Natural killer cell (primary cell): ENCODE measurements around the gene RAB27A. TPM values are rescaled to one million over a fixed set of nuclear protein-coding genes. Genes with fewer than 3 reads are reported as not detected.
"Not testable (repeated sequence)": the region's sequence is repeated elsewhere in the genome, so short reads cannot be mapped to it uniquely, and the experiment has no call there.

ENCODE experiments used
- ATAC-seq, 3 donors: fragments of 150-1000 bp in 2 of 3; fragments of 200-7000 bp in 1 of 3; cut with Tn5 transposase; 1 replicate in 1 of 3; 2 replicates in 2 of 3; pipeline ENCODE4 v1.10.0; 2021; ENCODE audit warnings: mild to moderate bottlenecking in 2 of 3, moderate library complexity in 2 of 3
- DNase-seq, 2 donors: peaks; one replicate each; pipeline versions ENCODE4 v3.0.0 to v3.0.0-alpha.2; 2013 to 2021; ENCODE audit warnings: mixed read lengths in 1 of 2
- H3K27ac ChIP-seq: one replicate; pipeline ENCODE4 v1.5.1; 2013; ENCODE audit warnings: mild to moderate bottlenecking, low read length
- H3K27me3 ChIP-seq: one replicate; pipeline ENCODE4 v1.6.1; 2013; ENCODE audit warnings: low read length; ENCODE audit not compliant: control insufficient read depth, insufficient read depth
- H3K36me3 ChIP-seq: one replicate; pipeline ENCODE4 v1.6.1; 2013; ENCODE audit warnings: low read length; ENCODE audit not compliant: control insufficient read depth, insufficient read depth
- H3K4me1 ChIP-seq: one replicate; pipeline ENCODE4 v1.6.1; 2013; ENCODE audit warnings: low read length; ENCODE audit not compliant: control insufficient read depth, insufficient read depth
- H3K4me3 ChIP-seq: one replicate; pipeline ENCODE4 v1.5.1; 2013; ENCODE audit warnings: low read length
- H3K9me3 ChIP-seq: one replicate; pipeline ENCODE4 v1.6.1; 2013; ENCODE audit warnings: low read length; ENCODE audit not compliant: control insufficient read depth, insufficient read depth
- H3K27ac Mint-ChIP-seq, 2 donors: one replicate each; pipeline ENCODE4 v1.8.0; 2022; ENCODE audit warnings: mild to moderate bottlenecking in 2 of 2, mixed read lengths in 2 of 2, moderate library complexity in 1 of 2
- H3K27me3 Mint-ChIP-seq, 2 donors: one replicate each; pipeline ENCODE4 v1.8.0; 2022; ENCODE audit warnings: low read depth in 2 of 2, mixed read lengths in 2 of 2
- H3K36me3 Mint-ChIP-seq: one replicate; pipeline ENCODE4 v1.8.0; 2022; ENCODE audit warnings: mixed read lengths
- H3K4me1 Mint-ChIP-seq, 2 donors: one replicate each; pipeline ENCODE4 v1.8.0; 2022; ENCODE audit warnings: mixed read lengths in 2 of 2
- H3K4me3 Mint-ChIP-seq: one replicate; pipeline ENCODE4 v1.8.0; 2022; ENCODE audit warnings: mild to moderate bottlenecking, moderate library complexity, mixed read lengths
- H3K9me3 Mint-ChIP-seq, 2 donors: one replicate each; pipeline ENCODE4 v1.8.0; 2022; ENCODE audit warnings: mixed read lengths in 2 of 2
- CTCF ChIP-seq: fragments of 200-600 bp; IDR thresholded peaks from one replicate; pipeline ENCODE4 v1.8.0; 2022; ENCODE audit warnings: antibody characterized with exemption
- WGBS: methylation state at CpG from one replicate; pipeline ENCODE4 v1.1.7; 2013; ENCODE audit warnings: missing lambda C conversion rate; ENCODE audit not compliant: insufficient coverage; 5-methylcytosine and 5-hydroxymethylcytosine counted together
- intact Hi-C: fragments of 100-400 bp; cut with micrococcal nuclease; formaldehyde crosslinking; loops from one replicate; pipeline ENCODE4 v1.14.2; 2022
- total RNA-seq, 4 donors: library from RNA; stranded (reverse); fragments of 120-200 nt in 1 of 4; gene quantifications; one replicate each; pipeline versions ENCODE4 v1.2.3 to v1.2.4, GENCODE V29; 2013 to 2022

Gene RAB27A
- total RNA-seq, 3 donors from 2014 or later (not counting 1 experiment from before 2014, with no cell fraction given): 90.0 to 111 (median 98.1) TPM

- Mint-ChIP-seq H3K27me3 (no peaks in the 10 kb centered on the region), H3K9me3 (no peaks in the 10 kb centered on the region), H3K4me1 (peaks cover 53 to 58% of the 10 kb centered on the region in 2 donors), H3K36me3 (peaks cover 7% of the 10 kb centered on the region), H3K27ac (peak overlapping the region; percentile 99), H3K4me3 (peak overlapping the region; percentile 74)
- no peak for ATAC-seq
- no peaks in the 10 kb centered on the region for H3K27me3 ChIP-seq
- TF ChIP-seq CTCF: no peak
- intact Hi-C loops: no loop called here
- H3K4me3 ChIP-seq: peak overlapping the region; percentile 76
- WGBS: 62% methylated on average over 1 of the region's 2 CpGs
- H3K4me1 ChIP-seq: peaks cover 17% of the 10 kb centered on the region
- H3K9me3 ChIP-seq: no peaks in the 10 kb centered on the region
- H3K36me3 ChIP-seq: peaks cover 1% of the 10 kb centered on the region
- H3K27ac ChIP-seq: peak overlapping the region; percentile 32
- no peak for DNase-seq
Observed at GRCh38 chr15:55320238-55320550, 30.6 kb upstream of the RAB27A start.

GRCh38 chr15:55319537-55320237, 30.1 kb upstream of the RAB27A start:
- peaks cover 58 to 63% of the 10 kb centered on the region in 2 donors for H3K4me1 Mint-ChIP-seq
- peak overlapping the region; percentile 99 for H3K4me3 Mint-ChIP-seq
- H3K27me3 ChIP-seq: no peaks in the 10 kb centered on the region
- H3K27ac ChIP-seq: peak overlapping the region; percentile 91
- H3K36me3 Mint-ChIP-seq: peaks cover 7% of the 10 kb centered on the region
- ATAC-seq (no peak), DNase-seq (peak in 1 of 2 donors; percentile 23)
- H3K4me1 ChIP-seq: peaks cover 17% of the 10 kb centered on the region
- H3K27me3 Mint-ChIP-seq: no peaks in the 10 kb centered on the region
- peaks cover 1% of the 10 kb centered on the region for H3K36me3 ChIP-seq
- WGBS: 34% methylated on average over 3 of the region's 4 CpGs
- H3K9me3 ChIP-seq: no peaks in the 10 kb centered on the region
- peak overlapping the region; percentile 76 for H3K4me3 ChIP-seq
- intact Hi-C loops: loop anchor here (5.0 kb wide), 2 partner anchors 37 to 88 kb away; partner anchors contain the start of genes CCPG1 and PIERCE2
- peak overlapping the region; percentile 99 for H3K27ac Mint-ChIP-seq
- no peaks in the 10 kb centered on the region for H3K9me3 Mint-ChIP-seq
- TF ChIP-seq CTCF: no peak

DNA sequence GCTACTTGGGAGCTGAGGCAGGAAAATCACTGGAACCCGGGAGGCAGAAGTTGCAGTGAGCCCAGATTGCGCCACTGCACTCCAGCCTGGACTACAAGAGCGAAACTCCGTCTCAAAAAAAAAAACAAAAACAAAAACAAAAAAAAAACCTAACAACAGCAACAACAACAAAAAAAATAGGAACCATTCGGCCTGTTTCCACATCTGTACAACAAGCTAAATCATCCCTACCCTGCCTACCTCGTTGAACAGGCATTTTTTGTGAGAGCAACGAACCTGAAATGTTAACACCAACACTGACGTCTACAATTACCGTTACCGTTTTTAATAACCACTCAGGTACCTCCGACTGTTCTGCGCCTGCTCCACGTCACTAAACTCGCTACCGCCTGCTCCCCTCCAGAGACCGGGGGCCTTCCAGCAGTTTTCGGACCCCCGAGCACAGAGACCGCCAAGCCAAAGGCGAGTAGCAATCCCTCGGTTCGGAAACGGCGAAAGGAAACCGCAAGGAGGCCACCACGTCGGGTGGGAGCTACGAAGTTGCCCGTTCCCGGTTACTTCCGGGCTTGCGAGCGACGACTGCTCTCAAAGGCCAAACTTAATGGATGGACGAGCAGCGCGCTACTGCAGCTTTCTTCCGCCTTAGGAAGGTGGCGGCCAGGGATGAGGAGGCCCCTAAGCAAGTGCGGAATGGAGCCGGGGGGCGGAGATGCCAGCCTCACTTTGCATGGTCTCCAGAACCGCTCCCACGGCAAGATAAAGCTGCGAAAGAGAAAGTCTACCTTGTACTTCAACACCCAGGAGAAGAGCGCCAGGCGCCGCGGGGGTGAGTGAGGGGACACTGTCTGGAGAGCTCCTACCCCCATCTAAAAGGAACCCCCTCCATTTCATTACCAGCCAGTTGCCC, 29.2 kb upstream of the RAB27A start, which contains the start of the genes PIGB and PIGBOS1:
PIGB (plus strand) TSS at position 635 of the 907 bp plus-strand sequence; CDS start at position 664, 29 bp downstream.
PIGBOS1 (minus strand) TSS at position 536 of the 907 bp plus-strand sequence. CDS start 1,331 bp downstream, outside the sequence.
- Histone ChIP-seq H3K9me3 (no peaks in the 10 kb centered on the region), H3K27ac (peak within 1 kb of the TSS; percentile 91), H3K4me3 (peak within 1 kb of the TSS; percentile 76), H3K27me3 (no peaks in the 10 kb centered on the region), H3K36me3 (peaks cover 1% of the 10 kb centered on the region), H3K4me1 (peaks cover 17% of the 10 kb centered on the region)
- intact Hi-C loops: loop anchor here (5.0 kb wide), 2 partner anchors 37 to 88 kb away; partner anchors contain the start of genes CCPG1 and PIERCE2
- Mint-ChIP-seq H3K27me3 (no peaks in the 10 kb centered on the region), H3K9me3 (no peaks in the 10 kb centered on the region), H3K4me1 (peaks cover 57 to 65% of the 10 kb centered on the region in 2 donors), H3K36me3 (no peaks in the 10 kb centered on the region), H3K27ac (peak within 1 kb of the TSS; percentile 99), H3K4me3 (peak within 1 kb of the TSS; percentile 99)
- TF ChIP-seq CTCF: no peak
- WGBS: under 1% methylated on average over 47 of the region's 49 CpGs
- DNase-seq: peak; percentile 80 to 88
- peak; percentile 88 to 93 (median 91) for ATAC-seq

GRCh38 chr15:55302801-55303200, 13.2 kb upstream of the RAB27A start:
- DNase-seq, H3K9me3 Mint-ChIP-seq, H3K4me1 ChIP-seq, H3K36me3 Mint-ChIP-seq, H3K27ac Mint-ChIP-seq, H3K9me3 ChIP-seq, H3K4me3 ChIP-seq, H3K4me1 Mint-ChIP-seq, ATAC-seq, H3K36me3 ChIP-seq, H3K27me3 Mint-ChIP-seq, H3K27me3 ChIP-seq, H3K4me3 Mint-ChIP-seq, H3K27ac ChIP-seq, intact Hi-C loops: not testable (repeated sequence)
- 93% methylated on average over 3 of the region's 32 CpGs for WGBS
